MG63 (cell line): ENCODE results near the gene ERH. TPM values are rescaled to one million over a fixed set of nuclear protein-coding genes. Genes with fewer than 3 reads are reported as not detected.
"Not testable (repeated sequence)": the region's sequence is repeated elsewhere in the genome, so short reads cannot be mapped to it uniquely, and the experiment has no call there.

Source experiments
- DNase-seq: peaks from one replicate; pipeline ENCODE4 v3.0.0-alpha.2; 2020
- H3K27me3 ChIP-seq: fragments of 250-450 bp; sonication (Bioruptor Pico); 2 replicates; pipeline ENCODE4 v1.5.1; 2020; ENCODE audit warnings: mild to moderate bottlenecking, moderate library complexity
- H3K36me3 ChIP-seq: fragments of 250-450 bp; sonication (Bioruptor Pico); 2 replicates; pipeline ENCODE4 v1.5.1; 2020; ENCODE audit warnings: mild to moderate bottlenecking, moderate library complexity
- H3K4me3 ChIP-seq: fragments of 250-450 bp; sonication (Bioruptor Pico); 2 replicates; pipeline ENCODE4 v1.5.1; 2020; ENCODE audit warnings: mild to moderate bottlenecking, moderate library complexity
- H3K9me3 ChIP-seq: fragments of 250-450 bp; sonication (Bioruptor Pico); 2 replicates; pipeline ENCODE4 v1.5.1; 2020; ENCODE audit warnings: mild to moderate bottlenecking, moderate library complexity
- total RNA-seq: library from RNA; depleted of rRNA; stranded (reverse); fragments of >200 nt; shearing (Covaris generic); gene quantifications from 2 replicates; pipeline ENCODE4 v1.2.3, GENCODE V29; 2014; ENCODE audit warnings: low replicate concordance

ERH gene
- total RNA-seq, 1 experiment from 2014 or later: 173 TPM

- H3K4me3 ChIP-seq: no peak overlapping the region
- no peak for DNase-seq
- no peaks in the 10 kb centered on the region for H3K27me3 ChIP-seq
- H3K36me3 ChIP-seq: peaks cover 3% of the 10 kb centered on the region
- no peaks in the 10 kb centered on the region for H3K9me3 ChIP-seq
Observed at GRCh38 chr14:69404883-69405282, 6.8 kb upstream of the ERH start.

DNA sequence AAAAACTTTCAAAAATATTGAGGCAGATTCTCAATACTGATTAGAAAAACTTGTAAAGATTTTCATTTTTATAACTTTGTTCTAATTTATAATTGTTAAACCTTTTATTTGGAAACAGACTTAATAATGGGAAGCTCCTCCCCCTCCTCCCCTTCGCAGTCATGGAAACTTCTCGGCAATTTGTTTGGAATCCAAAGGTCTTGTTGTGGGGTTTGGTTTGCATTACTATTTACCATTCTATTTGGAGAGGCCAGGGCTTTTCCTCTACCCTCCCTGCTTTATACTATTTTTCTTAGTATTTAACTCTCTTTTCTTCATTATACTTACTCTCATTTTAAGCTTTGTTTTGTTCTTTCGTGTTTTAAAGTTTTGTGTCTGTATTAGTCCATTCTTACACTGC is 6.4 kb upstream of the ERH start:
- Histone ChIP-seq H3K9me3 (no peaks in the 10 kb centered on the region), H3K27me3 (no peaks in the 10 kb centered on the region), H3K36me3 (peaks cover 3% of the 10 kb centered on the region), H3K4me3 (no peak overlapping the region)
- no peak for DNase-seq

- Histone ChIP-seq H3K4me3 (peak overlapping the region; percentile 87), H3K36me3 (peaks cover 7% of the 10 kb centered on the region), H3K9me3 (no peaks in the 10 kb centered on the region), H3K27me3 (no peaks in the 10 kb centered on the region)
- DNase-seq: no peak
Observed at GRCh38 chr14:69401841-69402240, 3.7 kb upstream of the ERH start.

- DNase-seq: no peak
- peaks cover 24% of the 10 kb centered on the region for H3K36me3 ChIP-seq
- peak overlapping the region; percentile 87 for H3K4me3 ChIP-seq
- H3K27me3 ChIP-seq: no peaks in the 10 kb centered on the region
- no peaks in the 10 kb centered on the region for H3K9me3 ChIP-seq
Observed at GRCh38 chr14:69400154-69400553, 2.1 kb upstream of the ERH start.

- no peak for DNase-seq
- Histone ChIP-seq H3K9me3 (no peaks in the 10 kb centered on the region), H3K4me3 (peak overlapping the region; percentile 87), H3K27me3 (no peaks in the 10 kb centered on the region), H3K36me3 (peaks cover 25% of the 10 kb centered on the region)
Observed at GRCh38 chr14:69399750-69400149, 1.7 kb upstream of the ERH start.

DNA sequence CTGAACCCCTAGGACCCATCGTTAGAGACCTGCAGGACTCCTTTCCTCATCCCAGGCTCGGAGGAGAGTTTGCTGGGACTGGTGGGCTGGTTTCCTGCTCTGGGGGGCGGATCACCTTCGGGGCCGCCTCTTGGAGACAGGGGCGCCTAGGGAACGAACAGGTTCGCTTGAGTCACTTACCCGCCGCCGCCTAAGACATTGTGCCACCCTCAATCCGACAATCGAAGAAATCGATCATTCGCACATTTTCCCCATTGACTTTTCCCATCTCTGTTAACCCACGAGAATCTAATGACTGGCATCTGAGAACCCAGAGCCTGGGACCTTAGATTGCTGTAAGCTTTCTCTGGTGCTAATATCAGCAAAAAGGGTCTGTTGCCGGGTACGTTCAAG is 715 bp upstream of the ERH start:
- DNase-seq: no peak
- Histone ChIP-seq H3K9me3 (no peaks in the 10 kb centered on the region), H3K36me3 (peaks cover 32% of the 10 kb centered on the region), H3K27me3 (no peaks in the 10 kb centered on the region), H3K4me3 (peak overlapping the region; percentile 87)

DNA sequence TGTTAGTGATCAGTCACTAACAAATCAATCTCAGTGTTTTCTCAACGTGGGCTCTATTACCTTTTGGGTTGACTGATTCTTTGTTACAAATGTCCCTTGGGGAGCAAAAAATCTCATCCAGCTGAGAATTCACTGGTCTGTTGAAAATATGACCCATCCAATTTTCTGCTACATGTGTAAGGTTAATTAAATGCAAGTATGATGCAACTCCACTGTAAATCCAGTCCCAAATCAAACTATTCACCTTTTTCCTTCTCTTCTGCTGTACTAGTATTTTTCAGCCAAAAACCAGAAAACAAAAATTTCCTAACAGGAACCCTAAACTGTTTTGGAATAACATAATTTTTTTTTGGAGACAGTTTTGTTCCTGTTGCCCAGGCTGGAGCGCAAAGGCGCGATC is 2.2 kb downstream of the ERH start:
- peaks cover 57% of the 10 kb centered on the region for H3K36me3 ChIP-seq
- H3K4me3 ChIP-seq: no peak overlapping the region
- no peaks in the 10 kb centered on the region for H3K9me3 ChIP-seq
- no peaks in the 10 kb centered on the region for H3K27me3 ChIP-seq
- DNase-seq: no peak

- no peaks in the 10 kb centered on the region for H3K27me3 ChIP-seq
- no peaks in the 10 kb centered on the region for H3K9me3 ChIP-seq
- no peak overlapping the region for H3K4me3 ChIP-seq
- peaks cover 80% of the 10 kb centered on the region for H3K36me3 ChIP-seq
- no peak for DNase-seq
Observed at GRCh38 chr14:69392481-69392880, 5.6 kb downstream of the ERH start.

GRCh38 chr14:69391400-69391799 is 6.7 kb downstream of the ERH start:
- not testable (repeated sequence) for H3K27me3 ChIP-seq, H3K9me3 ChIP-seq, DNase-seq, H3K4me3 ChIP-seq
- peaks cover 85% of the 10 kb centered on the region for H3K36me3 ChIP-seq

DNA sequence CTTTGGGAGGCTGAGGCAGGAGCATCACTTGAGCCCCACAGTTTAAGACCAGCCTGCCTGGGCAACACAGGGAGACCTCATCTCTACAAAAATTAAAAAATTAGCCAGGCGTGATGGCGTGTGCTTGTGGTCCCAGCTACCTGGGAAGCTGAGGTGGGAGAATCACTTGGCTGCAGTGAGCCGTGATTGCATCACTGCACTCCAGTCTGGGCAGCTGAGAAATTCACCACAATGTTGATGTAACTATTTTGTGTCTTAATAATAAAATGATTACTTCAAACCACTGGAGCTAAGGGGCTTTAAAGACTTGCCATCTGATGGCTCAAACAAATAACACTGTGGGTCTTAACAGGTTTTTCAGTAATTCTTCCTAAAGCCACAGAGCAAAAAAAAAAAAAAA is 10.8 kb downstream of the ERH start:
- no peaks in the 10 kb centered on the region for H3K27me3 ChIP-seq
- H3K36me3 ChIP-seq: peaks cover 76% of the 10 kb centered on the region
- no peak for DNase-seq

DNA sequence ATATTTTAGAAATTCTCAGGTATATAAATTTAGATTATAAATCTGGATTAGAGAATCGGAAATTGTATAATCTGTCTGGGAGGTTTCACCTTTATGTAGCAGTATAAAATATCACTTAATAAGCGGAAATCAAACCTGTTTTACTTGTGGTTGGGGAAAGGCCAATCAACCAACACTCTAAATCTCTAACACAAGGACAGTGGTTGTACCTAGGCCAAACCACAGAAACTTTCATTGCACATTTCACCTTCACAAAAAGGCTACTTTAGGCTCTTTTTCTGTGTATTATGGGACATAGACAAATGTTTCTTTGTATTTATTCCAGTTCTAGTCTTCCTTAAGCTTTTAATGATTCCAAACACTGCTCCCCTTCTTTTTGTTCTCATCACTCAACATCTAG is 19.8 kb downstream of the ERH start:
- no peaks in the 10 kb centered on the region for H3K9me3 ChIP-seq
- no peaks in the 10 kb centered on the region for H3K27me3 ChIP-seq
- peaks cover 62% of the 10 kb centered on the region for H3K36me3 ChIP-seq
- DNase-seq: no peak
- H3K4me3 ChIP-seq: no peak overlapping the region

More for the DNA sequence above, 10.8 kb downstream of the ERH start:
- no peak overlapping the region for H3K4me3 ChIP-seq
- H3K9me3 ChIP-seq: no peaks in the 10 kb centered on the region

DNA sequence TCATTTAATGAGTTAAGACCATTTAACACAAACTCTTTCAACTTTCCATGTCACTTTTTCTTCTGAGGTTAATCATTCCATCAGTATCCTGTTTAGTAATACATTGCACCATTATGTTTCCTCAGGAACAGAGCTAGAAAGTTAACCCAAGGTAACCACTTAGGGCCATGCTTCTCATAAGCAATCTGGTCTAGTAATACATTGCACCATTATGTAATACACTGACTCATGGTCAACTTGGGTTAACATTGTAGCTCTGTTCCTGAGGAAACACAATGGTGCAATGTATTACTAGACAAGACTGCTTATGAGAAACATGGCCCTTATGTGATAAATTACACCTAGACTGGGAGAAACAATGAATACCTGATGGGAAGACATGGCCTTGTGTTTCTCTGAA is 21.7 kb downstream of the ERH start:
- H3K9me3 ChIP-seq: no peaks in the 10 kb centered on the region
- no peak overlapping the region for H3K4me3 ChIP-seq
- H3K27me3 ChIP-seq: no peaks in the 10 kb centered on the region
- no peak for DNase-seq
- peaks cover 51% of the 10 kb centered on the region for H3K36me3 ChIP-seq

DNA sequence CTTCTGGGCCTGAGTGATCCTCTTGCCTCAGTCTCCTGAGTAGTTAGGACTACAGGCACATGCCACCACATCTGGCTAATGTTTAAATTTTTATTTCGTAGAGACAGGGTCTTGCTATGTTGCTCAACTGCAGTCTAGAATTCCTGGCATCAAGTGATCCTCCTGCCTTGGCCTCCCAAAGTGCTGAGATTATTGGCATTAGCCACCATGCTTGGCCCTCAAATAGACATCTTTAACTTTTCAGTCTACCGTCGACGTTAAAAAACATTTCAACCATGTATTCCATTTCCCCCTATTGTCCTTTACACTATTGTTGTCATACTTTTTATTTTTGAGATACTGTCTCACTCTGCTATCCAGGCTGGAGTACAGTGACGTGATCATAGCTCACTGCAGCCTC is 22.4 kb downstream of the ERH start:
- H3K4me3 ChIP-seq: no peak overlapping the region
- H3K27me3 ChIP-seq: no peaks in the 10 kb centered on the region
- no peak for DNase-seq
- H3K36me3 ChIP-seq: peaks cover 45% of the 10 kb centered on the region
- no peaks in the 10 kb centered on the region for H3K9me3 ChIP-seq

GRCh38 chr14:69375182-69375581 is 22.9 kb downstream of the ERH start:
- Histone ChIP-seq H3K27me3 (no peaks in the 10 kb centered on the region), H3K36me3 (peaks cover 42% of the 10 kb centered on the region), H3K9me3 (no peaks in the 10 kb centered on the region), H3K4me3 (no peak overlapping the region)
- DNase-seq: no peak

GRCh38 chr14:69374235-69374634 is 23.9 kb downstream of the ERH start:
- Histone ChIP-seq H3K4me3 (no peak overlapping the region), H3K36me3 (peaks cover 37% of the 10 kb centered on the region), H3K27me3 (no peaks in the 10 kb centered on the region), H3K9me3 (no peaks in the 10 kb centered on the region)
- no peak for DNase-seq

- Histone ChIP-seq H3K36me3 (peaks cover 26% of the 10 kb centered on the region), H3K9me3 (no peaks in the 10 kb centered on the region), H3K27me3 (no peaks in the 10 kb centered on the region), H3K4me3 (no peak overlapping the region)
- DNase-seq: no peak
Observed at GRCh38 chr14:69373104-69373503, 25.0 kb downstream of the ERH start.

DNA sequence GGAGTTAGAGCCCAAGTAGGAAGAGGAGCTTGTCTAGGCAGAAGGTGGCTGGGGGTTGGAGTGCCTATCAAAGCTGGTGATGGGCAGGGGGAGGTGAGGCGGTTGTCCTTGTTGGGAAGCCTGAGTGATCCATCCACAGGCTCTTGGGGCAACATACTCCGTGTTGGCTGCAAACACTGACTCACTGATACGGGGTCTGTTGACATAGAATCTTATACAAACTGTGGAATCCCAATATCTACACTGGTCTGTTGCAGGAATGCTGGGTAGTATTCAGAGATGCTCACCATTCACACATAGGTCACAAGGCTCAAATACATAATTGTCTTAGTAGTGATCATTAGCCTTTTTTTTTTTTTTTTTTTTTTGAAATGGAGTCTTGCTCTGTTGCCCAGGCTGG is 26.0 kb downstream of the ERH start:
- no peak for DNase-seq
- H3K27me3 ChIP-seq: no peaks in the 10 kb centered on the region
- peaks cover 20% of the 10 kb centered on the region for H3K36me3 ChIP-seq
- H3K9me3 ChIP-seq: no peaks in the 10 kb centered on the region
- no peak overlapping the region for H3K4me3 ChIP-seq

DNA sequence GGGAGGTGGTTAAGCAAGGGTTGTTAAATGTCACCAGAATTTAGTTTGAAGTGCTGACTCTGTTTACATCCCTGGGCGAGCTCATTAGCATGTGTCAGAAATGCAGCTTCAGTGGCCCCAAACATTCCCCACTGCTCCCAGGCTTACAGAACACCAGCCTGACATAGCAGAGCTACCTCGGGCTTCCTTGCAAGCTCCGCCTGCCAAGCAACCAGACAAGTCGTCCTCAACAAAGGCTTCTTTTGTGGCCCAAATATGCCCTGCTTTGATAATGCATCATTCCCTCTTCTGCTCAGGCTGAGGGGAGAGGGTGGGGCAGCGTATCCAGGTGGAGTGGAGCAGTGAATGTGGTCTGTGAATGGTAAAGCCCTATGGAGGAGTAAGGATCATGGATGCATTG is 28.0 kb downstream of the ERH start:
- Histone ChIP-seq H3K4me3 (no peak overlapping the region), H3K9me3 (no peaks in the 10 kb centered on the region), H3K27me3 (no peaks in the 10 kb centered on the region), H3K36me3 (peaks cover 1% of the 10 kb centered on the region; the same call in 1 of the 2 replicates)
- no peak for DNase-seq

GRCh38 chr14:69368381-69368780 is 29.7 kb downstream of the ERH start:
- no peak overlapping the region for H3K4me3 ChIP-seq
- no peaks in the 10 kb centered on the region for H3K27me3 ChIP-seq
- H3K36me3 ChIP-seq: no peaks in the 10 kb centered on the region
- H3K9me3 ChIP-seq: no peaks in the 10 kb centered on the region
- no peak for DNase-seq
